Measurements from ENCODE around the gene NCKAP5. TPM values are rescaled to one million over a fixed set of nuclear protein-coding genes. Genes with fewer than 3 reads are reported as not detected.

NCKAP5 gene
- total RNA-seq, 1 experiment from 2014 or later: 3.4 TPM

DNA sequence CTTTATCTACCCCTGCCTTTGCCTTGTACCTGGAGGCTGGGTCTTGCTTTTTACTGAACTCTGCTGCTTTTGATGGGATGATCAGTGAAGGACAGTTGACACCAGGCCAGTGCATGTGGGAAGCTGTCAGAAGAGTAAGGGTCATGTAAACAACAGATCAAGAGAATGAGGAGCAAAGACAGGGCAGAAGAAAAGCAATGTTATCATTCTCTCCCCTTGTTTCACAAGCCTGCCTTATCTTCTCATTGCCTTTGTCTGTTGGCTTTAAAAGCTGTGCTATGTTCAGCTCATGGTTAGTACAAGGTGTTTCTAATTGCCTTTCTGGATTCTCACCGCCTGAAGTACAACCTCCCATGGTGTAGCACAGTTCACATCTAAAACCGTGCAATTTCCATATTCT is 925.8 kb downstream of the NCKAP5 start:
- DNase-seq (ENCODE audit: low read depth): no peak
- in situ Hi-C loops (cut with HindIII; ENCODE audit: low pct_unique_long_range_greater_than_20kb, low sequenced_read_pairs): no loop called here

- no peak for DNase-seq (ENCODE audit: low read depth)
- in situ Hi-C loops (cut with HindIII; ENCODE audit: low pct_unique_long_range_greater_than_20kb, low sequenced_read_pairs): no loop called here
These were observed 926.4 kb downstream of the NCKAP5 start for GRCh38 chr2:132641819-132642218.

DNA sequence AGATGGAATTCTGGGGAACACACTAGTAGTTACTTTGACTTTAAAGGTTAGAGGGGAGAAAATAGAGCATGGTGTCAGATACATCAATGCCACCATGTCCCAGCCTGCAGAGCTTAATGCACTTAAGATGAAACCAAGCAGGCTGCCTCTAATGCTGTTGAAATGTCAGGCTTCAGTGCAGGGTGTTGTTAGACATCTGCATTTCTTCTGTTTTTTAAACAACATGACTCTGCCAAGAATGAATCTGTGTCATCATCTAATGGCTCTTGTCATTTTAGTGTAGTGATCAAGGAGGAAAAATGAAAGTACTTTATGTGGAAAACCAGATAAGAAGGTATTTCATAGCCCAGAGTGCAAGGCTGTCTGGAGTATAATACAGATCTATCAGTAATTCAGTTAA is 928.1 kb downstream of the NCKAP5 start:
- in situ Hi-C loops (cut with HindIII; ENCODE audit: low pct_unique_long_range_greater_than_20kb, low sequenced_read_pairs): no loop called here
- DNase-seq (ENCODE audit: low read depth): no peak

- DNase-seq (ENCODE audit: low read depth): no peak
- in situ Hi-C loops (cut with HindIII; ENCODE audit: low pct_unique_long_range_greater_than_20kb, low sequenced_read_pairs): no loop called here
These were observed 929.8 kb downstream of the NCKAP5 start for GRCh38 chr2:132638313-132639040.

DNA sequence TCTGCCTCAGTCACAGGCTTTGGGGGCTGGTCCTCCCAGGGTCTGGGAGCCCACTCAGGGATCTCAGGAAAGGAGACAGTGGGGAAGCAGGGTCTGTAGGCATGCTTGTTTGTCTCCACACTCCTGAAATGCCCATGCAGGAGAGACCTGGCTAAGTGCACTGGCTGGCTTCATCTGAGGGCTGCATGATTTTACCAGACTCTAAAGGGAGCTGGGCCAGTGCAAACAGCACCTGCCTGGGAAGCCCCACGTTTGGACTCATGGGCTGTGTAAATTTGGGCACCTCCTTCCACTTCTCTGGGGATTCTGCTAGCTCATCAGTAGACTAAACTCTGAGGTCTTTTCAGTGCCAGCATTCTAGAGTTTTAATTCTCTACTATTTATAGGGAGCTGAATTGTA is 931.9 kb downstream of the NCKAP5 start:
- in situ Hi-C loops (cut with HindIII; ENCODE audit: low pct_unique_long_range_greater_than_20kb, low sequenced_read_pairs): no loop called here
- DNase-seq (ENCODE audit: low read depth): no peak

- no peak for DNase-seq (ENCODE audit: low read depth)
- in situ Hi-C loops (cut with HindIII; ENCODE audit: low pct_unique_long_range_greater_than_20kb, low sequenced_read_pairs): no loop called here
These were observed 934.6 kb downstream of the NCKAP5 start for GRCh38 chr2:132633635-132634034.

- peak; percentile 67 for DNase-seq (ENCODE audit: low read depth)
- in situ Hi-C loops (cut with HindIII; ENCODE audit: low pct_unique_long_range_greater_than_20kb, low sequenced_read_pairs): no loop called here
These were observed 936.1 kb downstream of the NCKAP5 start for GRCh38 chr2:132632000-132632649.

DNA sequence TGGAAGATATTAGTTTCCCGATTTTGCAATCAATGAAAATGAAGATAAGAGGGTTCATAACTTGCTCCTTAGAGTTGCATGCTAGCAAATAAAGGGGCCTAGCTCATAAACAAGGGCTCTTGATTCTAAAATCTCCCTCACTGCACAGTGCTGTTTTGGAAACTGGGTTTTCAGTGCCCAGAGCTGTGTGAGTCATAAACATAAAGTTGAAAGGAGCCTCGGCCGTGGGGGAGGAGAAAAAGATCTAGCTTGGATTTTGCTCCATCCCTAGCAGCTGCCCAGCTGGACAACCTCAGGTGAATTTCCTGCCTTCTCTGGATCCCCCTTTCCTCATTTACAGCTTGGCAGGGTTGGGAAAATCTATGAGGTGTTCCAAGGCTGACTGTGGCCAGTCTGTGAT is 940.7 kb downstream of the NCKAP5 start:
- no peak for DNase-seq (ENCODE audit: low read depth)
- in situ Hi-C loops (cut with HindIII; ENCODE audit: low pct_unique_long_range_greater_than_20kb, low sequenced_read_pairs): no loop called here

DNA sequence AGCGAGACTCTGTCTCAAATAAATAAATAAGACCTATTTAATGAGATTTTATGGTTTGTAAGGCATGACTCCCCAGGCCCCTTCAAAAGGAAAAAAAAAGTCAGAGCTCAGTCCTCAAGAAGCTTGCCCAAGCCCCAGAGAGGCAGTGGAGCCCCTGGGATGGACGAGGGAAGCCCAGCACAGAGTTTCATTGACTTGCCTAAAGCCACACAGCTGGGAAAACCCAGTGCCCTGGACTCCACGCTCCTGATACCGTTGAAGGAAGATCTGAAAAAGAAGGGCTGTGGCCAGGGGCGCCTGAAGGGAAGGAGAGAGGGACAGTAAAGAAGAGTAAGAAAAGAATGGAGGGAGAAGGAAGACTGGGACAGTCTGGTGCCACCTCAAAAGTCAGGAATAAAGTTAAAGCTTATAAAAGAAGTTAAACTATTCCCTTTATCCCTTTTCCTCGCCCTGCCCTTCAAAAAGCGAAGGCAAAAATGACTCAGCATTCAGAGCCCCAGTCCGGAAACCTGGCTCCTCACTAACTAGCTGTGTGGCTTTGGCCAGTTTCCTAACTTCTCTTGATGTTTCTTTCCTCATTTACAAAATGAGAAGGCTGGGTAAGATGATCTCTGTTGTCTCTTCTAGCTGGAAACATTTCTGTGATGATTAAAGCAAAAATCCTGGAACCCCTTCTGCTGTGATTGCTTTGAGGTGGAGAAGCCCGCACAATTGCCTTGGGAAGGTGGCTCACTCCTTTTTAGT is 945.0 kb downstream of the NCKAP5 start:
- DNase-seq (ENCODE audit: low read depth): no peak
- in situ Hi-C loops (cut with HindIII; ENCODE audit: low pct_unique_long_range_greater_than_20kb, low sequenced_read_pairs): no loop called here

All from Caki2 (cell line).